ENCODE measurements around the gene DTX1. TPM values are rescaled to one million over a fixed set of nuclear protein-coding genes. Genes with fewer than 3 reads are reported as not detected.

The DTX1 gene
- polyA plus RNA-seq, 1 experiment: not detected

DNA sequence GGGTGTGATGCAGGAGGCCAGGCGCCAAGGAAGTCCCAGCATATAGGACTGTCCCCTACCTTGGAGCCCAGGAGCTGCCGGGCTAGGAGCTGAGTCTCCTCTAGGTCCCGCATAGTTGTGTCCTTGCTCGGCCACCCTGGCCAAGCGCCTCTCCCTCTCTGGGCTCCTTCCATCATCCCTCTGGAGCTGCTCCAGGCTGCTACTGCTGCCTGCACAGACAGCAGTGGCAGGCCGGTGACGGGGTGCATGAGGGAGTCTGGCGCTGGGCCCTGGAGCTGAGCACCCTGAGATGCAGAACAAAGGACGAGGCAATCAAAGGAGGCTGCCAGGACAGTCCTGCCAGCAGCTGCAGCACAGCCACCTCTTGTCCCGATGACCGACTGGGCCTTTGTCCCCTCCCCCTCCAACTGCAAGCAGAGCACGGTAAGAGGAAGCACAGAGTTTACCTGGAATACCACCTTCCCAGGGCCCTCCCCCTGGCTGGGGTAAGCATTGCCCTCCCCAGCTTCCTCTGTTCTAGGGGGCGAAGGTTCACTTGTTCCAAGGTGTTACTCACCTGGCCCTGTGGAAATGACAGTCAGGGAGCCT is 10.4 kb downstream of the DTX1 start:
- H3K27me3 ChIP-seq (ENCODE audit: control insufficient read depth, insufficient read depth, low read length): no peaks in the 10 kb centered on the region
- no peak for DNase-seq (ENCODE audit: low read depth)
- no peaks in the 10 kb centered on the region for H3K36me3 ChIP-seq (ENCODE audit: control insufficient read depth, insufficient read depth, low read length)
- TF ChIP-seq CTCF (IDR thresholded peaks at IDR 0.05; ENCODE audit: insufficient read depth, low read depth, low read length): no peak
- ChIA-PET CTCF (interaction anchor here (1.2 to 1.9 kb wide), 3 partner anchors 14 to 32 kb away, joined by 3 to 9 read pairs (median 3); no protein-coding TSS in a partner anchor), POLR2A (no interaction called here)
- no peak overlapping the region for H3K4me3 ChIP-seq (ENCODE audit: low read depth, low read length)

- no peak for TF ChIP-seq CTCF (IDR thresholded peaks at IDR 0.05; ENCODE audit: insufficient read depth, low read depth, low read length)
- H3K4me3 ChIP-seq (ENCODE audit: low read depth, low read length): no peak overlapping the region
- CTCF ChIA-PET: no interaction called here
- no peaks in the 10 kb centered on the region for H3K27me3 ChIP-seq (ENCODE audit: control insufficient read depth, insufficient read depth, low read length)
- H3K36me3 ChIP-seq (ENCODE audit: control insufficient read depth, insufficient read depth, low read length): no peaks in the 10 kb centered on the region
- POLR2A ChIA-PET: no interaction called here
- DNase-seq (ENCODE audit: low read depth): no peak
Observed at GRCh38 chr12:113067987-113068935, 11.7 kb downstream of the DTX1 start.

GRCh38 chr12:113069149-113069548 is 12.6 kb downstream of the DTX1 start:
- no peak for DNase-seq (ENCODE audit: low read depth)
- ChIA-PET CTCF (interaction anchor here (1.6 kb wide), 1 partner anchor 21 kb away, joined by 9 read pairs; no protein-coding TSS in a partner anchor), POLR2A (no interaction called here)
- H3K27me3 ChIP-seq (ENCODE audit: control insufficient read depth, insufficient read depth, low read length): no peaks in the 10 kb centered on the region
- no peak overlapping the region for H3K4me3 ChIP-seq (ENCODE audit: low read depth, low read length)
- no peaks in the 10 kb centered on the region for H3K36me3 ChIP-seq (ENCODE audit: control insufficient read depth, insufficient read depth, low read length)
- TF ChIP-seq CTCF (IDR thresholded peaks at IDR 0.05; ENCODE audit: insufficient read depth, low read depth, low read length): no peak

- no peaks in the 10 kb centered on the region for H3K27me3 ChIP-seq (ENCODE audit: control insufficient read depth, insufficient read depth, low read length)
- no peaks in the 10 kb centered on the region for H3K36me3 ChIP-seq (ENCODE audit: control insufficient read depth, insufficient read depth, low read length)
- TF ChIP-seq CTCF (IDR thresholded peaks at IDR 0.05; ENCODE audit: insufficient read depth, low read depth, low read length): no peak
- no peak overlapping the region for H3K4me3 ChIP-seq (ENCODE audit: low read depth, low read length)
- POLR2A ChIA-PET: no interaction called here
- no peak for DNase-seq (ENCODE audit: low read depth)
- CTCF ChIA-PET: interaction anchor here (1.6 kb wide), 1 partner anchor 21 kb away, joined by 9 read pairs; no protein-coding TSS in a partner anchor
Observed at GRCh38 chr12:113069751-113070116, 13.2 kb downstream of the DTX1 start.

Measured in BJ (cell line).